GM12892 (cell line): ENCODE measurements around the gene APOL2.

Source experiments
- POLR2A ChIP-seq: IDR thresholded peaks from 2 replicates; pipeline ENCODE4 v1.6.1; 2011; ENCODE audit warnings: low read depth, low read length, control low read depth
- POLR2AphosphoS5 ChIP-seq: IDR thresholded peaks from 2 replicates; pipeline ENCODE4 v1.6.1; 2011; ENCODE audit warnings: low read depth, low read length, control low read depth
- TAF1 ChIP-seq: IDR thresholded peaks from 2 replicates; pipeline ENCODE4 v1.6.1; 2011; ENCODE audit warnings: low read depth, mild to moderate bottlenecking, control low read depth, low read length, borderline replicate concordance

- TF ChIP-seq POLR2A, result no peak
- TF ChIP-seq TAF1, result no peak
- no peak for TF ChIP-seq POLR2AphosphoS5
These were observed 31.1 kb downstream of the APOL2 start for GRCh38 chr22:36208162-36208765.
